ENCODE data around the gene TOP2A.
"Not testable (repeated sequence)": the region's sequence is repeated elsewhere in the genome, so short reads cannot be mapped to it uniquely, and the experiment has no call there.

Gene TOP2A

DNA sequence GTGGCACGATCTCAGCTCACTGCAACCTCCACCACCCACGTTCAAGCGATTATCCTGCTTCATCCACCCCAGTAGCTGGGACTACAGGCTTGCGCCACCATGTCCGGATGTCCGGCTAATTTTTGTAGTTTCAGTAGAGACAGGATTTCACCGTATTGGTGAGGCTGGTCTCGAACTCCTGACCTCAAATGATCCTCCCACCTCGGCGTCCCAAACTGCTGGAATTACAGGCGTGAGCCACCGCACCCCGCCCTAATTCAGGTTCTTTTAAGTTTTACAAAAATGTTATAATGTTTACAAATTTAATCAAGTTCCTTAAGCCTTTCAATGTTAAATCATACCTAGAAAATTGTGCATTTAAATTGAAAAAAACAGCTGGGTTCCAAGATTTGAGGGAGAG, 39.9 kb downstream of the TOP2A start:
- no peak for DNase-seq (ENCODE audit: low read depth in 1 of 2, low spot score in 1 of 2)

DNA sequence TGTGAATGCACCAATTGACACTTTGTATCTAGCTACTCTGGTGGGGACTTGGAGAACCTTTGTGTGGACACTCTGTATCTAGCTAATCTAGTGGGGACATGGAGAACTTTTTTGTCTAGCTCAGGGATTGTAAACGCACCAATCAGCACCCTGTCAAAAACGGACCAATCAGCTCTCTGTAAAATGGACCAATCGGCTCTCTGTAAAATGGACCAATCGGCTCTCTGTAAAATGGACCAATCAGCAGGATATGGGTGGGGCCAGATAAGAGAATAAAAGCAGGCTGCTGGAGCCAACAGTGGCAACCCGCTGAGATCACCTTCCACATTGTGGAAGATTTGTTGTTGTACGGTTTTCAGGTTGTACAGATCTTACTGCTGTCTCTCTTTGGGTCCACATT, 41.2 kb downstream of the TOP2A start:
- DNase-seq (ENCODE audit: low read depth in 1 of 2, low spot score in 1 of 2), result not testable (repeated sequence)

DNA sequence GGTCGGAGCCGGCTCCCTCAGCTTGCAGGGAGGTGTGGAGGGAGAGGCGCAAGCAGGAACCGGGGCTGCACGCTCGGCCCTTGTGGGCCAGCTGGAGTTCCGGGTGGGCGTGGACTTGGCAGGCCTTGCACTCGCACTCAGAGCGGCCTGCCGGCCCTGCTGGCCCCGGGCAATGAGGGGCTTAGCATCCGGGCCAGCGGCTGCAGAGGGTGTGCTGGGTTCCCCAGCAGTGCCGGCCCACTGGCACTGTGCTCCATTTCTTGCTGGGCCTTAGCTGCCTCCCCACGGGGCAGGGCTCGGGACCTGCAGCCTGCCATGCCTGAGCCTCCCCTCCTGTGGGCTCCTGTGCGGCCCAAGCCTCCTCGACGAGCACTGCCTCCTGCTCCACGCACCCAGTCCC, 41.9 kb downstream of the TOP2A start:
- not testable (repeated sequence) for DNase-seq (ENCODE audit: low read depth in 1 of 2, low spot score in 1 of 2)

DNA sequence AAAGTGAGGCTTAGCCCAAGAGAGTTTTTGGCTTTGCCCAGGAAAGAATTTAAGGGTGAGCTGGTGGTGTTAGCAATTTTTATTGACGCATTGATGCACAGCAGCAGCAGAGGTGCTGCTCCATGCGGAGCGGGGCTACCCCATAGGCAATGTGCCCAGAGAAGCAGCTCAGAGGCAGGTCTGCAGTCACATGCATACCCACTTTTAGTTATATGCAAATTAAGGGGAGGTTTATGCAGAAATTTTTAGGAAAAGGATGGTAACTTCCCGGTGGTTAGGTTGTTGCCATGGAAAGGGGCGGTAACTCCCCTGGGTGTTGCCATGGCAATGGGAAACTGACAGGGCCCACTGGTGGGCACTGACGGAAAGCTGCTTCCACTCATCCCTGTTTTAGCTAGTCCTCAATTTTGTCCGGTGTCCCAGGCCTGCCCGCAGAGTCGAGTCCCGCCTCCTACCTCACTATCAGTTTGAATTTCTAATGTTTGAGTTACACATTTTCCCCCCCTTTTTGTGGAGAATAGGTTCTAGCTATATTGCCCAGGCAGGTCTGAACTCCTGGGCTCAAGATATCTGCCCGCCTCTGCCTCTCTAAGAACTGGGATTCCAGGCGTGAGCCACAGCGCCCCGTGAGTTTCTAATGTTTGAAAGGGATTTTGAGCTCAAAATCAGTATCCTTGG, 42.7 kb downstream of the TOP2A start:
- no peak for DNase-seq (ENCODE audit: low read depth in 1 of 2, low spot score in 1 of 2)

DNA sequence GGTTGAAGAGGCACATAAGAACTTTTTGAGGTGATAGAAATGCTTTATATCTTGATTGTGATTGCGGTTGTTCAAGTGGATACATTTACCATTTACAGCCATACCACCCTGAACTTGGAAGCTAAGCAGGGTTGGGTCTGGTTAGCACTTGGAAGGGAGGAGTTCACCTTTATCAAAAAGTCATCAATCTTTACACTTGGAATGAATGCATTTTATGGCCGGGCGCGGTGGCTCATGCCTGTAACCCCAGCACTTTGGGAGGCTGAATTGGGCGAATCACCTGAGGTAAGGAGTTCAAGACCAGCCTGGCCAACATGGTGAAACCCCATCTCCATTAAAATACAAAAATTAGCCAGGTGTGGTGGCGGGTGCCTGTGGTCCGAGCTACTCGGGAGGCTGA, 43.7 kb downstream of the TOP2A start:
- no peak for DNase-seq (ENCODE audit: low read depth in 1 of 2, low spot score in 1 of 2)

DNA sequence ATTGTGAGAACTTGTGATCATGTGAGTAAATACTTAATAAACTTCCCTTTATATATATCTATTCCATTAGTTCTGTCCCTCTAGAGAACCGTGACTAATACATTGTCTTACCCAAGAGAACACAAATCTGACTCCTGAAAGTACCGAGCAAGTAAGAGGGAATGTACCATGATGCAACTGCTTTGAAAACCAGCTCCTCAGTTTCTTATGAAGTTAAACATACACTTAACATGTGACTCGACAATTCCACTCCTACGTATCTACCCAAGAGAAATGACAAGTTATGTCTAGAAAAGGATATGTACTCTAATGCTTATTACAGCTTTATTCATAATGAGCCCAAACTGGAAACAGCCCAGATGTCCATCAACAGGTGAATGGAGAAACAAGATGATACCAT, 44.4 kb downstream of the TOP2A start:
- DNase-seq (ENCODE audit: low read depth in 1 of 2, low spot score in 1 of 2), result no peak

DNA sequence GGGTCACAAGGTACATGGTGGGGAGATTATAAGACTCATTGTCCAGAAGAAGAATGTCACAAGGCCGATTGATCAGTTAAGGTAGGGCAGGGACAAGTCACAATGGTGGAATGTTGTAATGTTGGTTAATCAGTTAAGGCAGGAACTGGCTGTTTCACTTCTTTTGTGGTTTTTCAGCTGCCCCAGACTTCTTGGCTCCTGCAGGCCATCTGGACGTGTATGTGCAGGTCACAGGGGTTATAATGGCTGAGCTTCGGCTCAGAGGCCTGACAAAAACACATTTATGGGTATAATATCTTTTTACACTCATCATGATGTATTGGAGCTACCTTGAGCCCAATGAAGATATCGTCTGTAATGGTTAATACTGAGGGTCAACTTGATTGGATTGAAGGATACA, 45.1 kb downstream of the TOP2A start:
- not testable (repeated sequence) for DNase-seq (ENCODE audit: low read depth in 1 of 2, low spot score in 1 of 2)

DNA sequence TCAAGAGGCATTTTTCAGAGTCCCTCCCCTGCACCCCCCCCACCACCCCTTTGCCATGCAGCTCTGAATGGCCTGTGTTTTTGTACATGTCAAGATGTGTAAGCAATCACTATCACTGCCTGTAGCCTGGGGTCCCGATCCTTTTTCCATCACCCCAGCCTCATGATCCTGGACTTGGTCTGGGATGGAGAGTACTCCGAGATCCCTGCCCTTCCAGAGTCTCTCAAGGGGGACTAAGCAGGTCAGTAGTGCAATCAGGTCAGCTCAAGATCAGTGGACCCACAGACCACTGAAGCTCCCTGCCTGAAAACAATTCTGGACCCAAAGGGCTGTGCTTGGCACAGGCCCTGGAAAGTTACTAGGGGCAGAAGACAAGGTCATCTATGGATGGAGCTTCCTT, 45.7 kb downstream of the TOP2A start:
- DNase-seq (ENCODE audit: low read depth in 1 of 2, low spot score in 1 of 2), result no peak

DNA sequence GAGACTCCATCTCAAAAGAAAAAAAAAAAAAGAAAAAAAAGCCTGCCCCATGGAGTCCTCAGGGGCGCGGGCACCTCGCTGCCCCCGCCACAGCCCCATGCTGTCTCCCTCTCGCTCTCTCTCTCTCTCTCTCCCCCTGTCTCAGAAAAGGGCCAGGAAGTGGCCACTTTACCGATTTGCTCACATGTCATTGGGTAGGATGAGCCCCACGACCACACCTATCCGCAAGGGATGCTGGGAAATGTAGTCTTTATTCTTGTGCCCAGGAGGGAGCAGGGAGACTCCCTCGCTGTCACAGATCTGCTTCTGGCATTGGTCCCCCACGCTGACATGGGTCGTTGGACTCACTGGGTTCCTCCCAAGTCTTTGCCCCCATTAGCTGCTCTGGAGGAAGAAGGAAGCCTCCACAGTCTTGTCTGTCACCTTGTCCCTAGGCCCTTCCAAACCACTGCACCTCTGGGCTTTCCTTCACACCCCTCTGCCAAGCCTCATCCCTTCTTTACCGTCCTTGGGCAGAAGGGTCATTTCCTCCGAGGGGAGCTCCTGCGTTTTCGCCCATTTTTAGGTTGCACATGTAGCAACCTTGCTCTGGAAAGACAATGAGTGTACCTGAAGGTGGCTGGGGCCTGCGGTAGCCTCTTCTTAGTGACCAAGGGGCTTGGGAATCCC, 46.3 kb downstream of the TOP2A start:
- no peak for DNase-seq (ENCODE audit: low read depth in 1 of 2, low spot score in 1 of 2)

DNA sequence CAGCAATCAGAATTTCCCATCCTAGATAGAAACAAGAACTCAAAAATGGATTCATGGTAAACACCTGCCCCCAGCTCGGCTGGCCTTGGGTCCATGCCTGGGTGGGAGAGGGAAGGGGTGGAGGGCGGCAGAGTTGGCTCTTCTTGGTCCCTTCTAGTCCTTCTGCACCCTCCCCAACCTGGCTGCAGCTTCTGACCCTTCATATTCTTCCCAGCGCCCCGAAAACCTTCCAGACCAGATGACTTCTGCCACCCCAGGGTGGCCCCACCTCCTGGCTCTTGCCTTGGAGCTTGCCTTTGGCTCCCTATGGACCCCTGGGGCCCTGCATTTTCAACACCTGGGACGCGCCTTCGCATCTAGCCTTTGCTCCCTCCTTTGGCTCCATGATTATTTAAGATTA, 47.8 kb downstream of the TOP2A start:
- DNase-seq (ENCODE audit: low read depth in 1 of 2, low spot score in 1 of 2), result no peak

DNA sequence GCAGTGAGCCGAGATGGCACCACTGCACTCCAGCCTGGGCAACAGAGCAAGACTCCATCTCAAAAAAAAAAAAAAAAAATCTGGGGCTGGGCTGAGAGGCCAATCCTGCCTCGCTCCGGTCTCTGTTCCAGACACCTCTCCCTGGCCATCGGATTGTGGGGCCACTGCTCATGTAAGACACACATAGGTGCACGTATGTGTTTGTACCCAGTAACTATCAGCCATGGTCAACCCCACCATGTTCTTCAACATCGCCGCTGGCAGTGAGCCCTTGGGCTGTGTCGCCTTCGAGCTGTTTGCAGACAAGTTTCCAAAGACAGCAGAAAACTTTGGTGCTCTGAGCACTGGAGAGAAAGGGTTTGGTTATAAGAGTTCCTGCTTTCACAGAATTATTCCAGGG, 50.0 kb downstream of the TOP2A start:
- not testable (repeated sequence) for DNase-seq (ENCODE audit: low read depth in 1 of 2, low spot score in 1 of 2)

DNA sequence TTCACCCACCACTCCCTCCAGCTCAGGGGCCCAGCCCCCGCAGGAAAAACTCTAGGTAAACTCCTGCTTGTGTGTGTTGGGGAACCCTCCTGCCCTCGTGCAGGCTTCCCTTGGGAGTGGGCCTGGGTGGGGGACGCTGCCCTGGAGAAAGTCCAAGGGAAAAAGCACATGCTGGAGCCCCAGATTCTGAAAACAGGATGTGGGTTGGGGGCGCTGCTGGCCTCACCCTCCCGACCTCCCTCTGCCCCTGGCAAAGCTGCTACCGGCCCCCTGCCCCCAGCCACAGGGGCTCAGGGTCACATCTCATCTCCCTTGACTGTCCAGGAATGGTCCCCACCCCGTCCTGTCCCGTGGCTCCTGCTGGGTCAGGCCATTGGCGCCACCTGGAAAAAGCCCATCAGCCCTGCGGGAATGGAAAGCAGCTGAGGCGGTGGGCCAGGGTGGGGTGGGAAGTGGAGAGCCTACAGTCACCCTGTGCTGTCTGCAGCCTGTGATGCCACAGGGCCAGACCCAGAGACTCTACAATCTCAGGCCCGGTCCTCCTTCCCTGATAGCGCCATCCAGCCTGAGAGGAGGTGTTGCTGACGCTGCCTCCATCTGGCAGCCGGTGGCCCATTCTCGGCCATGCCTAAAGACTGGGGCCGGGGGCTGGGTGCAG, 50.7 kb downstream of the TOP2A start:
- no peak for DNase-seq (ENCODE audit: low read depth in 1 of 2, low spot score in 1 of 2)

DNA sequence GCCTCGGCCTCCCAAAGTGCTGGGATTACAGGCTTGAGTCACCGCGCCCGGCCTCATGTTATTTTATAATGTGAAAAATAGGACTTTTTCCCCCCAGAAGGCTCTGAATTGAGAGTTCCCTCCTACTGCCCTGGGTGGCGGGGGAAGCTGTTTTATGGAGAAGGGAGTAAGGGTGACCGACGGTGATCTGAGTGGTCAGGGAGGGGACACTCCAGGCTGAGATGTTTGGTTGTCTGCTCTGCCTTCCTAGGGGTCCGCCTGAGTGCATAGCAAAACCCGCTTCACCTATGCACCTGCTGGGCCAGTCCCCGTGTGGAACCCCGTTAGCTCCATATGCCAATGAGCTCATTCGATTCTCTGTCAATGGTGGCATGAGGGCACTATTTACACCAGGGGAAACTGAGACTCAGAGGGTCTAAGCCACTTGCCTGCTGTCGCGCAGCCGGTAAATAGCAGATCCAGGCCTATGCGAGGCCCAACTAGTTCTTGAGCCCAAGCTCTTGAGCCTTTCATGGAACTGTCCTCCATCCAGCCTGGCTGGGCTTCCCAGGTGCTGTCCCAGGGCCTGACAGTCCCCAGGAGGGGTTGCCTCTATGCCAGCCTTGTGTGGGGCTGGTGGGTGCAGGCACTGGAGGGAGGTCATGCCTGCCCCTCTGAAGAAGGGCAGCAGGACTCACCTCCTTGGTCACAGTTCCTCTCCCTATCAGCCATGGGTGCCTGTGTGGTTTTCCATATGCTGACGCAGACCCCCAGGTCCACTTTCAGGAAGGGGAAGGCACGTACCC, 51.4 kb downstream of the TOP2A start:
- no peak for DNase-seq (ENCODE audit: low read depth in 1 of 2, low spot score in 1 of 2)

DNA sequence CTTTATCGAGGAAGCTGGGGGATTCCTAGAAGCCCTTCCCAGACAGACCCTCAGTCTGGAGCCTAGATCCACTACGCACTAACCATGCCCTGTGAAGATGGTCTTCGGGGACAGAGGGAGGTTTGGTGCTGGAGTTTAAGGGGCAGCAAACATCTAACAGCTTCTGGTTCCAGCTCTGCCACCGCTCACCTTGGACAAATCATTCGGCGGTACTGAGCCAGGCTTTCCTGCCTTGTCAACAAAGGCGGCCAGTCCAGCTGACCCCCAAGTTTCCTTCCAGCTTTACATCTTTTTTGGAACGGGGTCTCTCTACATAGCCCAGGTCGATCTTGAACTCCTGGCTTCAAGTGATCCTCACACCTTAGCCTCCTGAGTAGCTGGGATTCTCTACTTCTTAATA, 52.8 kb downstream of the TOP2A start:
- no peak for DNase-seq (ENCODE audit: low read depth in 1 of 2, low spot score in 1 of 2)

DNA sequence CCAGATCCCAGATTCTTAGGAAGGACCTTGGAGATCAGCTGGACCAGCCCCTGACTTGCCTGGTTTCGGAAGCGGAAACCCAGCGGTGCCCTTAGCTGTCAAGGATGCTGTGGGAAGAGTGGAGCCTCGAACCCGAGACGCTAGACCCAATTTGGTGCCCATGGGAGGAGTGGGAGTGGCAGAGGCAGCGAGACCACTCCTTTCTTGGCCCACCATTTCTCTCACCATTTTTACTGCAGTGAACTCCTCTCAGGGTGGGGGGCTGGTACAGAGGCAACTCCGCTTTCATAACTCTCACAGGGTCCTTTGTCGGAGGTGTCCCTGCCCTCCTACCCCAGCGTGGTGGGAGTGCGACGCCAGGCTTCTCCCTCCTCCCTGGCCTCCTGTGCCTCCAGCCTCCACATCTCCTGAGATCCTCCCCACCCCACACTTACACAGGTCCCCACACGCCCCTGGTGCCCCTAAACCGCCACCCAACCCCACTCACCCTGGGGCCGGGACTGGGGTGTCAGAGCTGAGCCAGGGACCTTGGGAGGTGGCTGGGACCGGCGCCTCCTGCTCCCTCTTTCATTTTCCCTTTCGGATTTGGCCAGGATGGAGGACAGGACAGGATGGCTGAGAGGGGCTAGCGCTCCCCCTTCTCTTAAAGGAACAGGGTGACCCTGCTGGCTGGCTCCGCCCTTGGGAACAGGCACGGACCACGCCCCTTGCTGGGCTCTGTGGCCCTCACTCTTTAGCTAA, 53.4 kb downstream of the TOP2A start, which contains the start of gene GJD3:
Gene GJD3, minus strand, starts transcription at position 617 of the 741 bp plus-strand sequence. CDS start 922 bp downstream, outside the sequence.
- no peak for DNase-seq (ENCODE audit: low read depth in 1 of 2, low spot score in 1 of 2)

DNA sequence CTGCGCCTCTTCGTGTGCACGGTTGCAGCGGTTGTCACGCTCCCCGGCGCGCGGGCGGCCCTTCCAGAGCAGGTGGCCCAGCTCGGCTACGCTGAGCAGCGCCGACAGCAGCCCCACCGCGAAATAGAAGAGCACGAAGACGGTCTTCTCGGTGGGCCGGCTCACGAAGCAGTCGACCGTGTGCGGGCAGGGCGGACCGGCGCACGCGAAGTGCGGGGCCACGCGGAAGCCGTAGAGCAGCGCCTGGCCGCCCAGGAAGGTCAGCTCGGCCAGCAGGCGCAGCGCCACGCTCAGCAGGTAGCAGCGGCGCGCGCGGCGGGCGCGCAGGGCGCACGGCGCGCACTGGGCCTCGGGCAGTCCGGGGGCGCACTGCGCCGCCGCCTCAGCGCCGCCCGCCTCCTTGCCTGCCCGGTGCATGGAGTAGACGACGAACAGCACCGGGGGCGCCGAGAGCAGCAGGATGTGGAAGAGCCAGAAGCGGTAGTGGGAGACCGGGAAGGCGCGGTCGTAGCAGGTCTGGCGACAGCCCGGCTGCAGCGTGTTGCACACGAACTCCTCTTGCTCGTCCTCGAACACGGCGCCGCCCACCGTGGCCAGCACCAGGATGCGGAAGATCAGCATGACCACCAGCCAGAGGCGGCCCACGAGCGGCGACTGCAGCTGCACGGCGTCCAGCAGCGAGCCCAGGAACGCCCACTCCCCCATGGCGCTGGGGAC, 54.4 kb downstream of the TOP2A start:
- DNase-seq (ENCODE audit: low read depth in 1 of 2, low spot score in 1 of 2), result no peak

DNA sequence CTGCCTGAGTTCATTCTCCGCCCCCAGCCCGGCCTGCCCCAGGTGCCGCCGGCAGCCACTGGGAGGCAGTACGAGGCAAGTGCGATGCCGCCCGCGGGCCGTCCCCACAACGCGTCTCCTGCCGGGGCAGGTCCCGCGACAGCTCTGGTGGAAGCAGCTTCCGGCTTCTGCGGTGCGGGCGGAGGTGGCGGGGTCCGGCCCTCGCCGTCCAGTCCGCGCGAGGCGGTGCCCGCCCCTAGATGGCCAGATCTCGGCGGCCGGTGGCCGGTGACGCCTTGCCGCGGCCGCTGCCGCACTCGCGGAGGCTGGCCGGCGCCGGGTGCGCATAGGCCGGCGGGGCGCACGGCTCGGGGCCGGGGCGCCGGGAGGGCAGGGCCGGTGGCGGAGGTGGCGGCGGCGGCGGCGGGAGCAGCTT, 55.0 kb downstream of the TOP2A start:
- peak; percentile 66 to 80 for DNase-seq (ENCODE audit: low read depth in 1 of 2, low spot score in 1 of 2)

DNA sequence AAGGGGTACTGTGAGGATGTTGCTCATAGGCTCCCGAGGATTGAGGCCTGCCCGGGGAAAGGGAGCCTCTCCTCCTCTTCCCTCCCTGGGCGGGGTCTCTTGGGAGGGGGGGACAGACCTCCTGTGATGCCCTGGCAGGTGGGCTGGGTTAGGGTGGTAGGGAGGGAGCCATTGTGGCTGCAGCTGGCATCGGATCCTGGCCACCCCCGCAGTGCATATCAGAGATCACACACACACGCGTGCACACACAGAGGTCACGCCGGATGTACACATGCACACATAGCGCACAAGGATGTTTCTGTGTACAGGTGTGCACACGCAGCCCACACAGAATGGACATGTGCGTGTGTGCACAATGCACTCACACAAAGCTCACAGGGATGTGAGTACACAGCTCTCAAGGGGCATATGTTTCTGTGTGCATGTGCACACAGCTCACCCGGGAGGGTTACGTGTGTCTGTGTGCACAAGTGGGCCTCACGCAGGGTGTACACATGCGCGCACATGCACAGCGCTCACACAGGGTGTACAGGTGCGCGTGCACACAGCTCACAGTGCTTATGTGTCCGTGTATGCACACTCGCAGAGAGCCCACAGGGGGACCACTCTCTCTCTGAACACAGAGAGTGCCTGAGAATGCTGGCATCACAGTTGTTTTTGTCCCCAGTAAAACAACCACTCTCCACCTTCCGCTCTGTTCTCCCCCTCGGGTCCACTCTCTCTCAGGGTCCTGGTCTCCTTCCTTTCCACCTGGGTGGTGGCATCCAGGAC, 55.6 kb downstream of the TOP2A start:
- no peak for DNase-seq (ENCODE audit: low read depth in 1 of 2, low spot score in 1 of 2)
